Left forelimb (tissue), 1 donor: ENCODE results near the gene STRN3.
"Not testable (repeated sequence)": the region's sequence is repeated elsewhere in the genome, so short reads cannot be mapped to it uniquely, and the experiment has no call there.

Source experiments
- DNase-seq: peaks from one replicate; pipeline ENCODE4 v3.0.0-alpha.2; 2018; ENCODE audit warnings: low spot score

The STRN3 gene

GRCh38 chr14:31036552-31036951, 10.4 kb upstream of the STRN3 start:
- no peak for DNase-seq

- no peak for DNase-seq
These were observed 4.3 kb upstream of the STRN3 start for GRCh38 chr14:31030469-31030868.

GRCh38 chr14:31029016-31029970, 3.1 kb upstream of the STRN3 start:
- no peak for DNase-seq

- DNase-seq, result no peak
These were observed 1.7 kb upstream of the STRN3 start for GRCh38 chr14:31027847-31028246.

GRCh38 chr14:31026450-31027235, 464 bp upstream of the STRN3 start:
- peak; percentile 97 for DNase-seq

GRCh38 chr14:31025367-31026076, 657 bp downstream of the STRN3 start, which contains the start of gene AP4S1:
AP4S1 (plus strand) TSS chr14:31025649; CDS start chr14:31066197, 40,548 bp downstream.
- peak; percentile 78 for DNase-seq

GRCh38 chr14:31024577-31025366, 1.4 kb downstream of the STRN3 start:
- DNase-seq, result no peak

GRCh38 chr14:31024010-31024480, 2.1 kb downstream of the STRN3 start:
- DNase-seq, result no peak

GRCh38 chr14:31022386-31022785, 3.8 kb downstream of the STRN3 start:
- DNase-seq, result no peak

GRCh38 chr14:31021576-31021949, 4.6 kb downstream of the STRN3 start:
- no peak for DNase-seq

- no peak for DNase-seq
These were observed 5.2 kb downstream of the STRN3 start for GRCh38 chr14:31020834-31021575.

- DNase-seq, result no peak
These were observed 8.0 kb downstream of the STRN3 start for GRCh38 chr14:31018057-31018645.

- DNase-seq, result no peak
These were observed 12.3 kb downstream of the STRN3 start for GRCh38 chr14:31013841-31014240.

GRCh38 chr14:31010935-31011334, 15.2 kb downstream of the STRN3 start:
- DNase-seq, result no peak

GRCh38 chr14:31009836-31010574, 16.2 kb downstream of the STRN3 start:
- DNase-seq, result no peak

- DNase-seq, result no peak
These were observed 19.5 kb downstream of the STRN3 start for GRCh38 chr14:31006703-31007102.

- not testable (repeated sequence) for DNase-seq
These were observed 22.2 kb downstream of the STRN3 start for GRCh38 chr14:31004007-31004406.

GRCh38 chr14:31003284-31003683, 22.9 kb downstream of the STRN3 start:
- no peak for DNase-seq

- no peak for DNase-seq
These were observed 24.9 kb downstream of the STRN3 start for GRCh38 chr14:31001339-31001658.
